Mammary epithelial cell (primary cell): ENCODE measurements around the gene HAGHL.

ENCODE experiments used
- EZH2 ChIP-seq: IDR thresholded peaks from 2 replicates; pipeline ENCODE4 v1.6.1; 2012; ENCODE audit warnings: low read length, inconsistent platforms, borderline replicate concordance
- TF ChIP-seq, protein P1 (sequence below), 2 donors: IDR thresholded peaks in 1 of 2; conservative IDR thresholded peaks in 1 of 2; 2 replicates each; pipeline ENCODE4 v1.5.1; 2011 to 2012; ENCODE audit warnings: inconsistent platforms in 2 of 2, low read length in 2 of 2, mild to moderate bottlenecking in 2 of 2, control low read depth in 1 of 2, low read depth in 1 of 2; ENCODE audit not compliant: insufficient read depth in 1 of 2; ENCODE audit errors: extremely low read depth in 1 of 2

DNA sequence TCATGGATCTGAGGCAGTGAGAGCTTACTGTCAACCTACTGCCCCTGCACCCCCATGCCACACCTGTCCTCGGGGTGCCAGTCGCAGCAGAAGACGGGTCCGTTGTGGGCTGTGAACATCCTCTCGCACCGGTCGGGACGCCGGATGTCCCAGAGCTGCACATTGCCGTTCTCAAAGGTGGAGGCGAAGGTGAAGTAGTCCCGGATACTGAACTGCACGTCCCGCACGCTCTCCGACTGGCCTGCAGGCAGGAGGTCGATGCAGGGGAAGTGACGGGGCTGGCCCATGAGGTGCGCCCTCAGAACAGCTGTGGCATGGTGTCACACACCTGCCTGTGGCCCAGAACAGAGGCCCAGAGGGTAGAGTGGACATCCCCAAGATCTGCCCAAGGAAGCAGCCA, 39.4 kb upstream of the HAGHL start:
- TF ChIP-seq, protein P1, sequence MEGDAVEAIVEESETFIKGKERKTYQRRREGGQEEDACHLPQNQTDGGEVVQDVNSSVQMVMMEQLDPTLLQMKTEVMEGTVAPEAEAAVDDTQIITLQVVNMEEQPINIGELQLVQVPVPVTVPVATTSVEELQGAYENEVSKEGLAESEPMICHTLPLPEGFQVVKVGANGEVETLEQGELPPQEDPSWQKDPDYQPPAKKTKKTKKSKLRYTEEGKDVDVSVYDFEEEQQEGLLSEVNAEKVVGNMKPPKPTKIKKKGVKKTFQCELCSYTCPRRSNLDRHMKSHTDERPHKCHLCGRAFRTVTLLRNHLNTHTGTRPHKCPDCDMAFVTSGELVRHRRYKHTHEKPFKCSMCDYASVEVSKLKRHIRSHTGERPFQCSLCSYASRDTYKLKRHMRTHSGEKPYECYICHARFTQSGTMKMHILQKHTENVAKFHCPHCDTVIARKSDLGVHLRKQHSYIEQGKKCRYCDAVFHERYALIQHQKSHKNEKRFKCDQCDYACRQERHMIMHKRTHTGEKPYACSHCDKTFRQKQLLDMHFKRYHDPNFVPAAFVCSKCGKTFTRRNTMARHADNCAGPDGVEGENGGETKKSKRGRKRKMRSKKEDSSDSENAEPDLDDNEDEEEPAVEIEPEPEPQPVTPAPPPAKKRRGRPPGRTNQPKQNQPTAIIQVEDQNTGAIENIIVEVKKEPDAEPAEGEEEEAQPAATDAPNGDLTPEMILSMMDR (conservative IDR thresholded peaks at IDR 0.05 in 1 of 2, IDR thresholded peaks at IDR 0.05 in 1 of 2; ENCODE audit: extremely low read depth in 1 of 2, insufficient read depth in 1 of 2, low read depth in 1 of 2, low read length in 2 of 2), result no peak
- TF ChIP-seq EZH2, result no peak
